WTC11 (cell line): ENCODE results near the gene CLN6. TPM values are rescaled to one million over a fixed set of nuclear protein-coding genes. Genes with fewer than 3 reads are reported as not detected.

Source experiments
- ATAC-seq: fragments of 200-7000 bp; cut with Tn5 transposase; 2 replicates; pipeline ENCODE4 v1.10.0; 2021; ENCODE audit warnings: mild to moderate bottlenecking, moderate library complexity
- CTCF ChIA-PET: fragments of 300-600 bp; sonication (Branson Sonifier 250); formaldehyde crosslinking; loops from one replicate; lab custom pipeline; 2021; ENCODE audit warnings: antibody characterized with exemption; lab: Charles Lee
- POLR2A ChIA-PET: fragments of 350-600 bp; sonication (Branson Sonifier 250); formaldehyde crosslinking; loops from one replicate; lab custom pipeline; 2021; ENCODE audit warnings: antibody characterized with exemption; lab: Charles Lee
- DNase-seq: peaks from one replicate; pipeline ENCODE4 v3.0.0; 2021; ENCODE audit warnings: low spot score
- H3K27ac Mint-ChIP-seq: 2 replicates; pipeline ENCODE4 v1.8.0; 2021; ENCODE audit warnings: mixed read lengths
- H3K27me3 Mint-ChIP-seq: 2 replicates; pipeline ENCODE4 v1.8.0; 2021; ENCODE audit warnings: low read depth, mild to moderate bottlenecking, moderate library complexity, mixed read lengths
- H3K36me3 Mint-ChIP-seq: 2 replicates; pipeline ENCODE4 v1.8.0; 2021; ENCODE audit warnings: mixed read lengths
- H3K4me1 Mint-ChIP-seq: 2 replicates; pipeline ENCODE4 v1.8.0; 2022; ENCODE audit warnings: mixed read lengths
- H3K4me3 Mint-ChIP-seq: 2 replicates; pipeline ENCODE4 v1.8.0; 2021; ENCODE audit warnings: mild to moderate bottlenecking, moderate library complexity, mixed read lengths
- H3K9me3 Mint-ChIP-seq: 2 replicates; pipeline ENCODE4 v1.8.0; 2021; ENCODE audit warnings: mixed read lengths
- ATF6 ChIP-seq: sonication (generic); formaldehyde crosslinking; IDR thresholded peaks from 2 replicates; pipeline ENCODE4 v1.8.1; 2023; ENCODE audit warnings: mild to moderate bottlenecking, missing genetic modification reagents
- ELF4 ChIP-seq: sonication (generic); formaldehyde crosslinking; IDR thresholded peaks from 2 replicates; pipeline ENCODE4 v1.8.1; 2022; ENCODE audit warnings: low read depth, mild to moderate bottlenecking, moderate library complexity, missing genetic modification reagents
- ESRRA ChIP-seq: sonication (generic); formaldehyde crosslinking; IDR thresholded peaks from 2 replicates; pipeline ENCODE4 v1.8.1; 2022; ENCODE audit warnings: mild to moderate bottlenecking, missing genetic modification reagents, borderline replicate concordance
- ETV6 ChIP-seq: sonication (generic); formaldehyde crosslinking; IDR thresholded peaks from 2 replicates; pipeline ENCODE4 v1.8.1; 2022; ENCODE audit warnings: mild to moderate bottlenecking, missing genetic modification reagents
- FOXP4 ChIP-seq: sonication (generic); formaldehyde crosslinking; IDR thresholded peaks from 2 replicates; pipeline ENCODE4 v1.8.0; 2022; ENCODE audit warnings: mild to moderate bottlenecking, missing genetic modification reagents
- GTF2I ChIP-seq: fragments of 250-450 bp; sonication (Bioruptor Pico); conservative IDR thresholded peaks from 2 replicates; pipeline ENCODE4 v1.4.0; 2021; ENCODE audit warnings: mild to moderate bottlenecking
- NFE2L1 ChIP-seq: sonication (generic); formaldehyde crosslinking; IDR thresholded peaks from 2 replicates; pipeline ENCODE4 v1.8.1; 2023; ENCODE audit warnings: missing genetic modification reagents
- PRRX2 ChIP-seq: fragments of 250-450 bp; sonication (Bioruptor Pico); IDR thresholded peaks from 2 replicates; pipeline ENCODE4 v1.8.0; 2021; ENCODE audit warnings: mild to moderate bottlenecking
- SP1 ChIP-seq: sonication (generic); formaldehyde crosslinking; conservative IDR thresholded peaks from 2 replicates; pipeline ENCODE4 v1.8.1; 2022; ENCODE audit warnings: missing genetic modification reagents
- STAT6 ChIP-seq: sonication (generic); formaldehyde crosslinking; conservative IDR thresholded peaks from 2 replicates; pipeline ENCODE4 v1.8.1; 2023; ENCODE audit warnings: mild to moderate bottlenecking, low read depth, missing genetic modification reagents, moderate library complexity
- ZNF416 ChIP-seq: fragments of 250-450 bp; sonication (Bioruptor Pico); IDR thresholded peaks from 2 replicates; pipeline ENCODE4 v1.9.0; 2021; ENCODE audit warnings: mild to moderate bottlenecking, inconsistent platforms
- total RNA-seq: library from RNA; stranded (reverse); gene quantifications from 3 replicates; pipeline ENCODE4 v1.2.3, GENCODE V29; 2021
- TF ChIP-seq, protein P1 (sequence below): sonication (generic); formaldehyde crosslinking; IDR thresholded peaks from 2 replicates; pipeline ENCODE4 v1.8.0; 2022; ENCODE audit warnings: missing genetic modification reagents
- TF ChIP-seq, protein P2 (sequence below): sonication (generic); formaldehyde crosslinking; IDR thresholded peaks from 2 replicates; pipeline ENCODE4 v1.8.1; 2022; ENCODE audit warnings: mild to moderate bottlenecking, missing genetic modification reagents, moderate library complexity, borderline replicate concordance
- TF ChIP-seq, protein P3 (sequence below): fragments of 250-450 bp; sonication (Bioruptor Pico); IDR thresholded peaks from 2 replicates; pipeline ENCODE4 v2.1.2; 2022; ENCODE audit warnings: mild to moderate bottlenecking, moderate library complexity
- TF ChIP-seq, protein P4 (sequence below): fragments of 250-450 bp; sonication (Bioruptor Pico); IDR thresholded peaks from 2 replicates; pipeline ENCODE4 v1.9.0; 2021; ENCODE audit warnings: mild to moderate bottlenecking, borderline replicate concordance

CLN6 gene
- total RNA-seq, 1 experiment from 2014 or later = 50.2 TPM

- CTCF ChIA-PET = interaction anchor here (0.5 to 3.9 kb wide), 5 partner anchors 26 to 725 kb away, joined by 3 to 27 read pairs (median 4); no protein-coding TSS in a partner anchor
- H3K4me1 Mint-ChIP-seq = peaks cover 50% of the 10 kb centered on the region
- TF ChIP-seq, protein P1, sequence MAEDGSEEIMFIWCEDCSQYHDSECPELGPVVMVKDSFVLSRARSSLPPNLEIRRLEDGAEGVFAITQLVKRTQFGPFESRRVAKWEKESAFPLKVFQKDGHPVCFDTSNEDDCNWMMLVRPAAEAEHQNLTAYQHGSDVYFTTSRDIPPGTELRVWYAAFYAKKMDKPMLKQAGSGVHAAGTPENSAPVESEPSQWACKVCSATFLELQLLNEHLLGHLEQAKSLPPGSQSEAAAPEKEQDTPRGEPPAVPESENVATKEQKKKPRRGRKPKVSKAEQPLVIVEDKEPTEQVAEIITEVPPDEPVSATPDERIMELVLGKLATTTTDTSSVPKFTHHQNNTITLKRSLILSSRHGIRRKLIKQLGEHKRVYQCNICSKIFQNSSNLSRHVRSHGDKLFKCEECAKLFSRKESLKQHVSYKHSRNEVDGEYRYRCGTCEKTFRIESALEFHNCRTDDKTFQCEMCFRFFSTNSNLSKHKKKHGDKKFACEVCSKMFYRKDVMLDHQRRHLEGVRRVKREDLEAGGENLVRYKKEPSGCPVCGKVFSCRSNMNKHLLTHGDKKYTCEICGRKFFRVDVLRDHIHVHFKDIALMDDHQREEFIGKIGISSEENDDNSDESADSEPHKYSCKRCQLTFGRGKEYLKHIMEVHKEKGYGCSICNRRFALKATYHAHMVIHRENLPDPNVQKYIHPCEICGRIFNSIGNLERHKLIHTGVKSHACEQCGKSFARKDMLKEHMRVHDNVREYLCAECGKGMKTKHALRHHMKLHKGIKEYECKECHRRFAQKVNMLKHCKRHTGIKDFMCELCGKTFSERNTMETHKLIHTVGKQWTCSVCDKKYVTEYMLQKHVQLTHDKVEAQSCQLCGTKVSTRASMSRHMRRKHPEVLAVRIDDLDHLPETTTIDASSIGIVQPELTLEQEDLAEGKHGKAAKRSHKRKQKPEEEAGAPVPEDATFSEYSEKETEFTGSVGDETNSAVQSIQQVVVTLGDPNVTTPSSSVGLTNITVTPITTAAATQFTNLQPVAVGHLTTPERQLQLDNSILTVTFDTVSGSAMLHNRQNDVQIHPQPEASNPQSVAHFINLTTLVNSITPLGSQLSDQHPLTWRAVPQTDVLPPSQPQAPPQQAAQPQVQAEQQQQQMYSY (CRISPR knock-in tag) = peak; percentile 91
- no peak for TF ChIP-seq FOXP4 (CRISPR knock-in tag)
Observed at GRCh38 chr15:68278595-68279405, 49.3 kb upstream of the CLN6 start.

DNA sequence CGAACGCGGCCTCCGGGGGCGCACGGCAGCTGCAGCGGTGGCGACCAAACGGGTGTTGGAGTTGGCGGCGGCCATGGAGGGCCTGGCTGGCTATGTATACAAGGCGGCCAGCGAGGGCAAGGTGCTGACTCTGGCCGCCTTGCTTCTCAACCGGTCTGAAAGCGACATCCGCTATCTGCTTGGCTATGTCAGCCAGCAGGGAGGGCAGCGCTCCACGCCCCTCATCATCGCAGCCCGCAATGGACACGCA is 48.7 kb upstream of the CLN6 start:
- no peaks in the 10 kb centered on the region; the same call in 1 of the 2 replicates for H3K36me3 Mint-ChIP-seq
- no peak for ATAC-seq
- ChIA-PET CTCF (interaction anchor here (0.9 to 3.9 kb wide), 9 partner anchors 21 to 753 kb away, joined by 3 to 27 read pairs (median 5); no protein-coding TSS in a partner anchor), POLR2A (interaction anchor here (0.9 to 2.5 kb wide), 6 partner anchors 12 to 50 kb away, joined by 3 to 22 read pairs (median 8); no protein-coding TSS in a partner anchor)
- DNase-seq = peak; percentile 74
- H3K27ac Mint-ChIP-seq = peak overlapping the region; percentile 93
- H3K4me3 Mint-ChIP-seq = peak overlapping the region; percentile 98
- H3K4me1 Mint-ChIP-seq = peaks cover 50% of the 10 kb centered on the region
- no peaks in the 10 kb centered on the region for H3K9me3 Mint-ChIP-seq
- H3K27me3 Mint-ChIP-seq = no peaks in the 10 kb centered on the region
- TF ChIP-seq PRRX2 (CRISPR knock-in tag) (no peak), STAT6 (CRISPR knock-in tag) (no peak), SP1 (CRISPR knock-in tag) (no peak), ETV6 (CRISPR knock-in tag) (no peak), ATF6 (no peak), ELF4 (CRISPR knock-in tag) (no peak), GTF2I (CRISPR knock-in tag) (no peak), NFE2L1 (no peak), ZNF416 (CRISPR knock-in tag) (no peak), ESRRA (CRISPR knock-in tag) (no peak)
- TF ChIP-seq, protein P2, sequence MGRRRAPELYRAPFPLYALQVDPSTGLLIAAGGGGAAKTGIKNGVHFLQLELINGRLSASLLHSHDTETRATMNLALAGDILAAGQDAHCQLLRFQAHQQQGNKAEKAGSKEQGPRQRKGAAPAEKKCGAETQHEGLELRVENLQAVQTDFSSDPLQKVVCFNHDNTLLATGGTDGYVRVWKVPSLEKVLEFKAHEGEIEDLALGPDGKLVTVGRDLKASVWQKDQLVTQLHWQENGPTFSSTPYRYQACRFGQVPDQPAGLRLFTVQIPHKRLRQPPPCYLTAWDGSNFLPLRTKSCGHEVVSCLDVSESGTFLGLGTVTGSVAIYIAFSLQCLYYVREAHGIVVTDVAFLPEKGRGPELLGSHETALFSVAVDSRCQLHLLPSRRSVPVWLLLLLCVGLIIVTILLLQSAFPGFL = no peak
- TF ChIP-seq, protein P3, sequence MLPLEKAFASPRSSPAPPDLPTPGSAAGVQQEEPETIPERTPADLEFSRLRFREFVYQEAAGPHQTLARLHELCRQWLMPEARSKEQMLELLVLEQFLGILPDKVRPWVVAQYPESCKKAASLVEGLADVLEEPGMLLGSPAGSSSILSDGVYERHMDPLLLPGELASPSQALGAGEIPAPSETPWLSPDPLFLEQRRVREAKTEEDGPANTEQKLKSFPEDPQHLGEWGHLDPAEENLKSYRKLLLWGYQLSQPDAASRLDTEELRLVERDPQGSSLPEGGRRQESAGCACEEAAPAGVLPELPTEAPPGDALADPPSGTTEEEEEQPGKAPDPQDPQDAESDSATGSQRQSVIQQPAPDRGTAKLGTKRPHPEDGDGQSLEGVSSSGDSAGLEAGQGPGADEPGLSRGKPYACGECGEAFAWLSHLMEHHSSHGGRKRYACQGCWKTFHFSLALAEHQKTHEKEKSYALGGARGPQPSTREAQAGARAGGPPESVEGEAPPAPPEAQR (CRISPR knock-in tag) = no peak
- TF ChIP-seq, protein P4, sequence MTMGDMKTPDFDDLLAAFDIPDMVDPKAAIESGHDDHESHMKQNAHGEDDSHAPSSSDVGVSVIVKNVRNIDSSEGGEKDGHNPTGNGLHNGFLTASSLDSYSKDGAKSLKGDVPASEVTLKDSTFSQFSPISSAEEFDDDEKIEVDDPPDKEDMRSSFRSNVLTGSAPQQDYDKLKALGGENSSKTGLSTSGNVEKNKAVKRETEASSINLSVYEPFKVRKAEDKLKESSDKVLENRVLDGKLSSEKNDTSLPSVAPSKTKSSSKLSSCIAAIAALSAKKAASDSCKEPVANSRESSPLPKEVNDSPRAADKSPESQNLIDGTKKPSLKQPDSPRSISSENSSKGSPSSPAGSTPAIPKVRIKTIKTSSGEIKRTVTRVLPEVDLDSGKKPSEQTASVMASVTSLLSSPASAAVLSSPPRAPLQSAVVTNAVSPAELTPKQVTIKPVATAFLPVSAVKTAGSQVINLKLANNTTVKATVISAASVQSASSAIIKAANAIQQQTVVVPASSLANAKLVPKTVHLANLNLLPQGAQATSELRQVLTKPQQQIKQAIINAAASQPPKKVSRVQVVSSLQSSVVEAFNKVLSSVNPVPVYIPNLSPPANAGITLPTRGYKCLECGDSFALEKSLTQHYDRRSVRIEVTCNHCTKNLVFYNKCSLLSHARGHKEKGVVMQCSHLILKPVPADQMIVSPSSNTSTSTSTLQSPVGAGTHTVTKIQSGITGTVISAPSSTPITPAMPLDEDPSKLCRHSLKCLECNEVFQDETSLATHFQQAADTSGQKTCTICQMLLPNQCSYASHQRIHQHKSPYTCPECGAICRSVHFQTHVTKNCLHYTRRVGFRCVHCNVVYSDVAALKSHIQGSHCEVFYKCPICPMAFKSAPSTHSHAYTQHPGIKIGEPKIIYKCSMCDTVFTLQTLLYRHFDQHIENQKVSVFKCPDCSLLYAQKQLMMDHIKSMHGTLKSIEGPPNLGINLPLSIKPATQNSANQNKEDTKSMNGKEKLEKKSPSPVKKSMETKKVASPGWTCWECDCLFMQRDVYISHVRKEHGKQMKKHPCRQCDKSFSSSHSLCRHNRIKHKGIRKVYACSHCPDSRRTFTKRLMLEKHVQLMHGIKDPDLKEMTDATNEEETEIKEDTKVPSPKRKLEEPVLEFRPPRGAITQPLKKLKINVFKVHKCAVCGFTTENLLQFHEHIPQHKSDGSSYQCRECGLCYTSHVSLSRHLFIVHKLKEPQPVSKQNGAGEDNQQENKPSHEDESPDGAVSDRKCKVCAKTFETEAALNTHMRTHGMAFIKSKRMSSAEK (CRISPR knock-in tag) = no peak

More at GRCh38 chr15:68278595-68279405, 49.3 kb upstream of the CLN6 start:
- Mint-ChIP-seq H3K9me3 (no peaks in the 10 kb centered on the region), H3K36me3 (peaks cover 2% of the 10 kb centered on the region; the same call in 1 of the 2 replicates), H3K27ac (peak overlapping the region; percentile 93), H3K27me3 (no peaks in the 10 kb centered on the region), H3K4me3 (peak overlapping the region; percentile 98)
- no peak for DNase-seq
- peak; percentile 1 for ATAC-seq
- POLR2A ChIA-PET = interaction anchor here (0.9 to 2.5 kb wide), 4 partner anchors 22 to 28 kb away, joined by 4 to 22 read pairs (median 8); no protein-coding TSS in a partner anchor
